K562 (cell line): ENCODE results near the gene UBE2D2. TPM values are rescaled to one million over a fixed set of nuclear protein-coding genes. Genes with fewer than 3 reads are reported as not detected.
A peak's percentile ranks its signal among the peaks of the same experiment; 100 is the strongest.

ENCODE experiments used
- CLOCK ChIP-seq: fragments of 250-450 bp; sonication (Bioruptor Pico); IDR thresholded peaks from 2 replicates; pipeline ENCODE4 v1.4.0; 2020; ENCODE audit warnings: mild to moderate bottlenecking, moderate library complexity, borderline replicate concordance
- CREB3L1 ChIP-seq: fragments of 450-650 bp; IDR thresholded peaks from 2 replicates; pipeline ENCODE4 v1.6.1; 2014; ENCODE audit warnings: low read depth, mild to moderate bottlenecking, moderate library complexity, borderline replicate concordance
- EGR1 ChIP-seq: fragments of 450-650 bp; conservative IDR thresholded peaks from 2 replicates; pipeline ENCODE4 v1.6.1; 2017; ENCODE audit warnings: mild to moderate bottlenecking
- ETV1 ChIP-seq: fragments of 450-650 bp; conservative IDR thresholded peaks from 2 replicates; pipeline ENCODE4 v1.6.1; 2016; ENCODE audit warnings: missing genetic modification characterization, control low read depth, low read depth, missing compliant biosample characterization
- HNRNPK ChIP-seq: fragments of 200-400 bp; formaldehyde crosslinking; IDR thresholded peaks from one replicate; pipeline ENCODE4 v1.6.1; 2018; ENCODE audit warnings: mild to moderate bottlenecking, low read depth, low read length; ENCODE audit not compliant: poor library complexity, severe bottlenecking
- KAT8 ChIP-seq: fragments of 450-650 bp; IDR thresholded peaks from 2 replicates; pipeline ENCODE4 v1.6.1; 2016; ENCODE audit warnings: low read depth, mild to moderate bottlenecking
- NFE2 ChIP-seq: IDR thresholded peaks from 2 replicates; pipeline ENCODE4 v1.6.1; 2014; ENCODE audit warnings: antibody characterized with exemption, low read depth
- NUFIP1 ChIP-seq: fragments of 450-650 bp; IDR thresholded peaks from 2 replicates; pipeline ENCODE4 v1.6.1; 2018; ENCODE audit not compliant: partially characterized antibody
- PATZ1 ChIP-seq: fragments of 250-450 bp; sonication (Bioruptor Pico); IDR thresholded peaks from 2 replicates; pipeline ENCODE4 v1.5.0; 2020; ENCODE audit warnings: mild to moderate bottlenecking, borderline replicate concordance
- RAD21 ChIP-seq, 2 experiments: fragments of 250-450 bp in 1 of 2; fragments of 450-650 bp in 1 of 2; sonication (Bioruptor Pico) in 1 of 2; formaldehyde crosslinking in 1 of 2; IDR thresholded peaks in 1 of 2; conservative IDR thresholded peaks in 1 of 2; 2 replicates each; pipeline versions ENCODE4 v1.4.0 to v1.8.0; 2020 to 2022; ENCODE audit warnings: mild to moderate bottlenecking in 2 of 2, moderate library complexity in 1 of 2
- RNF2 ChIP-seq: sonication (generic); IDR thresholded peaks from 2 replicates; pipeline ENCODE4 v1.6.1; 2016
- SAP30 ChIP-seq: fragments of 200-600 bp; sonication (generic); IDR thresholded peaks from 2 replicates; pipeline ENCODE4 v1.6.1; 2012; ENCODE audit warnings: borderline replicate concordance, low read depth, mild to moderate bottlenecking, moderate library complexity, low read length, control low read depth, inconsistent platforms; ENCODE audit not compliant: insufficient read depth, poor library complexity, severe bottlenecking
- U2AF1 ChIP-seq: fragments of 200-400 bp; formaldehyde crosslinking; optimal IDR thresholded peaks from 2 replicates; pipeline ENCODE3; 2017; ENCODE audit warnings: mild to moderate bottlenecking, low read depth, low read length, moderate library complexity
- ZKSCAN3 ChIP-seq: fragments of 250-450 bp; sonication (Bioruptor Pico); IDR thresholded peaks from 2 replicates; pipeline ENCODE4 v1.4.0; 2020
- ZNF395 ChIP-seq: fragments of 200-800 bp; sonication (Bioruptor generic); IDR thresholded peaks from 2 replicates; pipeline ENCODE4 v1.6.1; 2017; ENCODE audit warnings: missing genetic modification characterization, missing compliant biosample characterization
- ZNF644 ChIP-seq: fragments of 200-800 bp; sonication (Bioruptor generic); IDR thresholded peaks from 2 replicates; pipeline ENCODE4 v1.6.1; 2016; ENCODE audit warnings: low read depth, missing genetic modification characterization, missing compliant biosample characterization
- polyA plus RNA-seq, 8 experiments: library from polyadenylated mRNA; depleted of rRNA in 4 of 8; stranded (reverse) in 5 of 8; unstranded in 3 of 8; fragments of >200 nt; fragmentation: Nextera tagmentation in 2 of 8; fragmentation: Illumina TruSeq in 1 of 8; extraction: Ambion mirVana in 2 of 8; extraction: Trizol in 1 of 8; gene quantifications; 2 replicates each; pipeline versions ENCODE4 v1.2.1 to v1.2.3, GENCODE V29; 2011 to 2014; ENCODE audit warnings: inconsistent platforms in 1 of 8, missing spikeins in 1 of 8
- total RNA-seq, 7 experiments: library from RNA; depleted of rRNA in 6 of 7; stranded (reverse); fragments of >200 nt in 6 of 7; fragmentation: Illumina TruSeq in 2 of 7; extraction: Trizol in 2 of 7; gene quantifications; 2 replicates each; pipeline versions ENCODE4 v1.2.1 to v1.2.3, GENCODE V29; 2011 to 2021; ENCODE audit warnings: low replicate concordance in 1 of 7

The UBE2D2 gene
- total and polyA plus RNA-seq, 9 of the 15 experiments (the other 6 are each of a cell fraction or from before 2014, with no cell fraction given), result 53.6 to 198 (median 122) TPM

GRCh38 chr5:139637438-139638089 is 76.4 kb downstream of the UBE2D2 start (continued):
- no peak for TF ChIP-seq CLOCK (CRISPR knock-in tag)
- peak; percentile 85 for TF ChIP-seq NUFIP1
- peak; percentile 89 for TF ChIP-seq RNF2
- no peak for TF ChIP-seq SAP30
- no peak for TF ChIP-seq NFE2
- peak; percentile 73; the same call in 1 of the 2 replicates for TF ChIP-seq ZNF395 (CRISPR knock-in tag)
- TF ChIP-seq CREB3L1, result no peak
- peak; percentile 40 for TF ChIP-seq HNRNPK
- peak; percentile 94 for TF ChIP-seq U2AF1
- peak; percentile 40 to 56 for TF ChIP-seq RAD21 (CRISPR knock-in tag; conservative IDR thresholded peaks at IDR 0.05 in 1 of 2, IDR thresholded peaks at IDR 0.05 in 1 of 2)
- TF ChIP-seq EGR1, result peak; percentile 77
- peak; percentile 35; the same call in 1 of the 2 replicates for TF ChIP-seq ZNF644 (tag)
- TF ChIP-seq ETV1 (tag), result peak; percentile 99
- peak; percentile 82; the same call in 1 of the 2 replicates for TF ChIP-seq PATZ1 (CRISPR knock-in tag)
- no peak for TF ChIP-seq KAT8
- TF ChIP-seq ZKSCAN3 (CRISPR knock-in tag), result no peak
